NCI-H1048 (cell line): ENCODE measurements around the gene SMAP2.
"Not testable (repeated sequence)": the region's sequence is repeated elsewhere in the genome, so short reads cannot be mapped to it uniquely, and the experiment has no call there.

ENCODE experiments used
- DNase-seq: peaks from one replicate; lab custom pipeline; 2025; lab: John Stamatoyannopoulos, UW

SMAP2 gene

GRCh38 chr1:40373323-40374283 is at the start of gene SMAP2:
Gene SMAP2 (plus strand): TSS chr1:40373727. CDS start chr1:40374121, 394 bp downstream.
- DNase-seq: peak; percentile 91

- not testable (repeated sequence) for DNase-seq
Measured at GRCh38 chr1:40331403-40331802, 42.1 kb upstream of the SMAP2 start.

- DNase-seq: no peak
Measured at GRCh38 chr1:40332695-40333094, 40.8 kb upstream of the SMAP2 start.

GRCh38 chr1:40337443-40337842 is 36.1 kb upstream of the SMAP2 start:
- DNase-seq: no peak

GRCh38 chr1:40338745-40339419 is 34.6 kb upstream of the SMAP2 start:
- DNase-seq: peak; percentile 30

- no peak for DNase-seq
Measured at GRCh38 chr1:40339420-40340323, 33.9 kb upstream of the SMAP2 start.

GRCh38 chr1:40341491-40342380 is 31.8 kb upstream of the SMAP2 start:
- DNase-seq: no peak

GRCh38 chr1:40342381-40342717 is 31.2 kb upstream of the SMAP2 start:
- not testable (repeated sequence) for DNase-seq

- DNase-seq: no peak
Measured at GRCh38 chr1:40344597-40344996, 28.9 kb upstream of the SMAP2 start.

GRCh38 chr1:40350391-40350790 is 23.1 kb upstream of the SMAP2 start:
- no peak for DNase-seq

- DNase-seq: no peak
Measured at GRCh38 chr1:40351124-40351523, 22.4 kb upstream of the SMAP2 start.

GRCh38 chr1:40352126-40352525 is 21.4 kb upstream of the SMAP2 start:
- DNase-seq: no peak

- DNase-seq: no peak
Measured at GRCh38 chr1:40353082-40353481, 20.4 kb upstream of the SMAP2 start.

- no peak for DNase-seq
Measured at GRCh38 chr1:40357625-40358024, 15.9 kb upstream of the SMAP2 start.

GRCh38 chr1:40360631-40361030 is 12.9 kb upstream of the SMAP2 start:
- no peak for DNase-seq

- DNase-seq: no peak
Measured at GRCh38 chr1:40361201-40361600, 12.3 kb upstream of the SMAP2 start.

GRCh38 chr1:40361637-40362036 is 11.9 kb upstream of the SMAP2 start:
- DNase-seq: no peak

GRCh38 chr1:40362199-40362598 is 11.3 kb upstream of the SMAP2 start:
- no peak for DNase-seq

- no peak for DNase-seq
Measured at GRCh38 chr1:40362699-40363098, 10.8 kb upstream of the SMAP2 start.

GRCh38 chr1:40363721-40364120 is 9.8 kb upstream of the SMAP2 start:
- peak; percentile 29 for DNase-seq

GRCh38 chr1:40371707-40372258 is 1.7 kb upstream of the SMAP2 start:
- DNase-seq: no peak
